GM12801 (cell line): Measurements from ENCODE around the gene PCSK1N.

ENCODE experiments used
- CTCF ChIP-seq: IDR thresholded peaks from one replicate; pipeline ENCODE4 v1.5.1; 2011; ENCODE audit warnings: control low read depth; ENCODE audit not compliant: insufficient read length; ENCODE audit errors: extremely low read depth

Gene PCSK1N

GRCh38 chrX:48835524-48836329 is at the start of gene PCSK1N:
TSS of gene PCSK1N (minus strand) at chrX:48835610. CDS start at chrX:48835532, 78 bp downstream.
- TF ChIP-seq CTCF, result no peak

- TF ChIP-seq CTCF, result no peak
Measured at GRCh38 chrX:48883729-48884128, 48.3 kb upstream of the PCSK1N start.

GRCh38 chrX:48864210-48864609 is 28.8 kb upstream of the PCSK1N start:
- no peak for TF ChIP-seq CTCF

GRCh38 chrX:48854898-48855297 is 19.5 kb upstream of the PCSK1N start:
- TF ChIP-seq CTCF, result no peak

- no peak for TF ChIP-seq CTCF
Measured at GRCh38 chrX:48852857-48853256, 17.4 kb upstream of the PCSK1N start.

- no peak for TF ChIP-seq CTCF
Measured at GRCh38 chrX:48848847-48849246, 13.4 kb upstream of the PCSK1N start.

GRCh38 chrX:48839686-48840085 is 4.3 kb upstream of the PCSK1N start:
- TF ChIP-seq CTCF, result no peak
